MCF 10A (cell line): ENCODE measurements around the gene CKM. TPM values are rescaled to one million over a fixed set of nuclear protein-coding genes. Genes with fewer than 3 reads are reported as not detected.

Source experiments
- BruUV-seq: library from RNA; stranded (reverse); fragments of 400-500 nt; replicated peaks from 2 replicates; lab custom pipeline; 2021; lab: Mats Ljungman, UMichigan
- CTCF ChIA-PET: fragments of 300-600 bp; sonication (Branson Sonifier 250); formaldehyde crosslinking; extraction: SDS; loops from one replicate; lab custom pipeline; 2021; ENCODE audit warnings: antibody characterized with exemption, inconsistent platforms; lab: Yijun Ruan, JAX
- POLR2A ChIA-PET: fragments of 300-600, 350-650 bp; sonication (Branson Sonifier 250); formaldehyde crosslinking; extraction: SDS; loops from one replicate; lab custom pipeline; 2020; ENCODE audit warnings: antibody characterized with exemption, inconsistent platforms; lab: Yijun Ruan, JAX
- DNase-seq: peaks from one replicate; pipeline ENCODE4 v3.0.0-alpha.2; 2018; ENCODE audit not compliant: unreplicated experiment
- H3K27ac Mint-ChIP-seq: one replicate; pipeline ENCODE4 v1.8.0; 2022; ENCODE audit warnings: mild to moderate bottlenecking, low read depth, mixed read lengths; ENCODE audit not compliant: unreplicated experiment
- H3K27me3 Mint-ChIP-seq: one replicate; pipeline ENCODE4 v1.8.0; 2022; ENCODE audit warnings: mixed read lengths; ENCODE audit not compliant: insufficient read depth, unreplicated experiment
- H3K36me3 Mint-ChIP-seq: one replicate; pipeline ENCODE4 v1.8.0; 2022; ENCODE audit warnings: mild to moderate bottlenecking, moderate library complexity, mixed read lengths; ENCODE audit not compliant: insufficient read depth, unreplicated experiment
- H3K4me1 Mint-ChIP-seq: one replicate; pipeline ENCODE4 v1.8.0; 2022; ENCODE audit warnings: mixed read lengths; ENCODE audit not compliant: insufficient read depth, unreplicated experiment
- H3K4me3 Mint-ChIP-seq: one replicate; pipeline ENCODE4 v1.8.0; 2022; ENCODE audit warnings: mild to moderate bottlenecking, moderate library complexity, mixed read lengths; ENCODE audit not compliant: unreplicated experiment
- H3K9me3 Mint-ChIP-seq: one replicate; pipeline ENCODE4 v1.8.0; 2022; ENCODE audit warnings: mixed read lengths; ENCODE audit not compliant: unreplicated experiment
- intact Hi-C: fragments of 100-400 bp; cut with micrococcal nuclease; formaldehyde crosslinking; loops from 2 replicates; pipeline ENCODE4 v1.14.1; 2022
- total RNA-seq: library from RNA; stranded (reverse); gene quantifications from 2 replicates; pipeline ENCODE4 v1.2.3, GENCODE V29; 2022
- TF ChIP-seq, protein P1 (sequence below): fragments of 200-600 bp; IDR thresholded peaks from one replicate; pipeline ENCODE4 v1.8.0; 2022; ENCODE audit warnings: antibody characterized with exemption, mild to moderate bottlenecking; ENCODE audit not compliant: unreplicated experiment

Gene CKM
- total RNA-seq, 1 experiment from 2014 or later: not detected

DNA sequence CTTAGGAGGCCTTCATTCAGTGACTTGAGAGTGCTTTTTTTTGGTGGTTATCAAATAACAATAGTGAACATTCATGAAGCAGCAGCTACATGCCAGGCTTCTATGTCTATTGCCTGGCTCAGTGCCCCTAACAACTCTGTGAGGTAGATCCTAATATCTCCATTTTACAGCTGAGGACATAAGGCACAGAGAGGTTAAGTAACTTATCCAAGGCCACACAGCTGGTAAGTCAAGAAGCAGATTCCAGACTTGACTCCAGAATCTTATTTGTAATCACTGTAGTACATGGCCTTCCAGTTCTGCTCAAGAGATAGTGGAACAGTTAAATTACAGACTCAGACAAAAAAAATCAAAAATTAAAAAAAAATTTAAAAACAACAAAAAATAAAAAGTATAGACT, 26.8 kb downstream of the CKM start:
- no peak for DNase-seq
- ChIA-PET CTCF (interaction anchor here (0.5 to 1.2 kb wide), 2 partner anchors 43 to 129 kb away, joined by 3 to 4 read pairs; no protein-coding TSS in a partner anchor), POLR2A (interaction anchor here (0.7 to 0.9 kb wide), 2 partner anchors 9 to 32 kb away, joined by 3 read pairs; no protein-coding TSS in a partner anchor)
- Mint-ChIP-seq H3K27me3 (no peaks in the 10 kb centered on the region), H3K4me3 (no peak overlapping the region), H3K27ac (no peak overlapping the region), H3K4me1 (no peaks in the 10 kb centered on the region), H3K36me3 (peaks cover 26% of the 10 kb centered on the region), H3K9me3 (no peaks in the 10 kb centered on the region)
- TF ChIP-seq, protein P1, sequence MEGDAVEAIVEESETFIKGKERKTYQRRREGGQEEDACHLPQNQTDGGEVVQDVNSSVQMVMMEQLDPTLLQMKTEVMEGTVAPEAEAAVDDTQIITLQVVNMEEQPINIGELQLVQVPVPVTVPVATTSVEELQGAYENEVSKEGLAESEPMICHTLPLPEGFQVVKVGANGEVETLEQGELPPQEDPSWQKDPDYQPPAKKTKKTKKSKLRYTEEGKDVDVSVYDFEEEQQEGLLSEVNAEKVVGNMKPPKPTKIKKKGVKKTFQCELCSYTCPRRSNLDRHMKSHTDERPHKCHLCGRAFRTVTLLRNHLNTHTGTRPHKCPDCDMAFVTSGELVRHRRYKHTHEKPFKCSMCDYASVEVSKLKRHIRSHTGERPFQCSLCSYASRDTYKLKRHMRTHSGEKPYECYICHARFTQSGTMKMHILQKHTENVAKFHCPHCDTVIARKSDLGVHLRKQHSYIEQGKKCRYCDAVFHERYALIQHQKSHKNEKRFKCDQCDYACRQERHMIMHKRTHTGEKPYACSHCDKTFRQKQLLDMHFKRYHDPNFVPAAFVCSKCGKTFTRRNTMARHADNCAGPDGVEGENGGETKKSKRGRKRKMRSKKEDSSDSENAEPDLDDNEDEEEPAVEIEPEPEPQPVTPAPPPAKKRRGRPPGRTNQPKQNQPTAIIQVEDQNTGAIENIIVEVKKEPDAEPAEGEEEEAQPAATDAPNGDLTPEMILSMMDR: no peak
- intact Hi-C loops: no loop called here
- BruUV-seq: no TSS peak

DNA sequence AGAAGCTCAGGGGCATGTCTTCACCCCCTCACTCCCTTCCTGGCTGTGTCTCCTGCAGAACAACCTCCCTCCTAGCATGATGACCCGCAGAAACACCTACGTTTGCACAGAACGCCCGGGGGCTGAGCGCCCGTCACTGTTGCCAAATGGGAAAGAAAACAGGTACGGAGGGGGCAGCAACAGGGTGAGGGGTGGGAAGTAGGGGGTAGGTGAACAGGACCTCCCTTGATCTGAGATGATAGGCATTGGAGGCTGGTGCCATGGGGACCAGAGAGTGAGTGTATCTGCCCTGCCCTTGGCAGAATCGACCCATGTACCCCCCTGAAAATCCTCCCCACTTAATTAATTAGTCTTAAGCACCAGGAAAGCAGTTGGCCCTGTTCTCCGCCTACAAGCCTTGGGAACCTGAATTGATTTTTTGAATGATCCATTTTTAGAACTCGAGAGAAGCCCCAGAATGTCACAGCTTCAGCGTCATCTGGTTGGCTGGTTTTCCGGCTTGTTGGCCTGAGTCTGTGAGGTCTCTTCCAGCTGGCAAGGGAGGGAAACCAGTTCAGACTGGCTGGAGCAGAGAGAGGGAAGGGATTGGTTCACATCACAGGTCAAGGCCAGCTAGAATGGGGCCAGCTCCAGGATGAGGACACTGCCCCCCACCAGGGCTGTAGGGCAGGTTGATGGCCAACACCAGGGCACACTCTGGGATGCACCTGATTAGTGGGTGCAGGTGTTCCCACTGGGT, 28.2 kb downstream of the CKM start:
- H3K4me3 Mint-ChIP-seq: no peak overlapping the region
- no peaks in the 10 kb centered on the region for H3K4me1 Mint-ChIP-seq
- CTCF ChIA-PET: interaction anchor here (0.6 to 0.7 kb wide), 3 partner anchors 25 to 235 kb away, joined by 3 to 4 read pairs (median 3); no protein-coding TSS in a partner anchor
- TF ChIP-seq, protein P1: no peak
- H3K27me3 Mint-ChIP-seq: no peaks in the 10 kb centered on the region
- no peak for DNase-seq
- intact Hi-C loops: no loop called here
- BruUV-seq: no TSS peak
- no peaks in the 10 kb centered on the region for H3K9me3 Mint-ChIP-seq
- H3K27ac Mint-ChIP-seq: no peak overlapping the region
- POLR2A ChIA-PET: interaction anchor here (0.7 to 1.5 kb wide), 3 partner anchors 14 to 216 kb away, joined by 3 read pairs; partner anchors contain the start of gene GEMIN7
- peaks cover 19% of the 10 kb centered on the region for H3K36me3 Mint-ChIP-seq

DNA sequence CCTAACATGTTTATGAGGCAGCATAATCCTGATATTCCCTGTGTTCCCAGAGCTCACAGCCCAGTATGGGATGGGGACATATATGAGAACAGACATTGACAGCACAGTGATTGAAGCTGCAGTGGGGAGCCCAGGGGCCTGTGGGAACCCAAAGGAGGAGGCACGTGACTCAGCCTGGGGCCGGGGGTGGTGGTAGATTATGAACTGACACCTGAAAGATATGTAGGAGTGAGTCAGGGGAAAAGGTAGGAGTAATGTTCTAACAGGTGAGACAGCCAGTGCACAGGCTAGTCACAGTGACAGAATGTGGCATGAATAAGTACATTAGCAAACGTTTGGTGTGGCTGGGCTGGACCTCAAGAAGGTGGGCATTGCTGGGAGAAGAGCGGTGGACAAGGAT, 29.0 kb downstream of the CKM start:
- DNase-seq: peak; percentile 15
- POLR2A ChIA-PET: interaction anchor here (0.9 to 1.5 kb wide), 2 partner anchors 15 to 16 kb away, joined by 3 to 4 read pairs; no protein-coding TSS in a partner anchor
- Mint-ChIP-seq H3K9me3 (no peaks in the 10 kb centered on the region), H3K27me3 (no peaks in the 10 kb centered on the region), H3K4me1 (no peaks in the 10 kb centered on the region), H3K4me3 (no peak overlapping the region), H3K36me3 (peaks cover 24% of the 10 kb centered on the region), H3K27ac (peak overlapping the region; percentile 47)
- intact Hi-C loops: no loop called here
- CTCF ChIA-PET: interaction anchor here (0.5 to 0.6 kb wide), 2 partner anchors 193 to 234 kb away, joined by 3 read pairs; no protein-coding TSS in a partner anchor
- no TSS peak for BruUV-seq
- TF ChIP-seq, protein P1: no peak

DNA sequence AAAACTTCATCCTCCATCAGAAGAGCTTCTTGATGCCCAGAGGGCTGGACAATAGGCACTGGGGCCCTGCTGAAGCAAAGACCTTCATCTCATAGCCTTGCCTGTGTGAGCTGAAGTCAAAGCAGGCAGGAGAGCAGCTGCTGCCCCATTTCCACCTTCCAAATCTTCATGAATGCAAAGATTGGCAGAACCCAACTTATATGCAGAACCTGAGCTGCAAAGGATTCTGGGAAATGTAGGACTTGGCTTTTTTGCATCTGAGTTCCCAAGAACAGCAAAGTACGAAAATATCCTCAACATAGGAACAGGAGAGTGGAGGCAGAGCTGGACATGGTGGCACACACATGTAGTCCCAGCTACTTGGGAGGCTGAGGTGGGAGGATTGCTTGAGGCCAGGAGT, 30.8 kb downstream of the CKM start:
- Mint-ChIP-seq H3K4me1 (no peaks in the 10 kb centered on the region), H3K36me3 (peaks cover 20% of the 10 kb centered on the region), H3K27ac (no peak overlapping the region), H3K27me3 (no peaks in the 10 kb centered on the region), H3K9me3 (no peaks in the 10 kb centered on the region), H3K4me3 (no peak overlapping the region)
- no peak for DNase-seq
- intact Hi-C loops: no loop called here
- POLR2A ChIA-PET: interaction anchor here (0.8 kb wide), 1 partner anchor 13 kb away, joined by 3 read pairs; no protein-coding TSS in a partner anchor
- CTCF ChIA-PET: interaction anchor here (0.6 kb wide), 1 partner anchor 14 kb away, joined by 3 read pairs; no protein-coding TSS in a partner anchor
- BruUV-seq: no TSS peak
- TF ChIP-seq, protein P1: no peak
